Measurements from ENCODE around the gene PRDM4. TPM values are rescaled to one million over a fixed set of nuclear protein-coding genes. Genes with fewer than 3 reads are reported as not detected.

Gene PRDM4
- total and polyA plus RNA-seq, 8 donors: 8.3 to 207 (median 35.9) TPM

DNA sequence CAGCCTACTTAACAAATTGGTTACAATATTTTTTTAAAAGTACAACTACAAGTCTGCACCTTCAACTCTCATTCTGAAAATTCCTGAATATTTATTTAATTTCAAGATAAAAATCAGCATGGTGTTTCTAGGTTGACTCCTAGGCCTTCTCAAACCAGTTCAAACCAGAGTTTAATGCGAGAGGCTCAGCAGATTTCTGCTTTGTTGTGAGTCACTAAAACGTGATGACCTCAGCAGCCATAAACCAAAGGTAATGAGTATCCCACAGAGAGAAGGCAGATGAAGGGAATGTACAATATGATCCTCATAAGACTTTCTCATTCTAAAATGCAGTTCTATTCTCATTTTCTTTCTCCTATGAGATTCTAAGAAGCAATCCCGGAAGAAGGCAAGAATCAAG is 1.5 kb downstream of the PRDM4 start:
- intact Hi-C loops (cut with DNase I; ENCODE audit: low total_unique reads): no loop called here
- H3K27me3 ChIP-seq: no peaks in the 10 kb centered on the region
- peaks cover 18 to 36% (median 34%) of the 10 kb centered on the region in 4 donors for H3K36me3 ChIP-seq
- 19 to 27% (median 20%) methylated on average over 3 of the region's 3 CpGs for WGBS, 5 donors
- no peak for TF ChIP-seq EP300 (IDR thresholded peaks at IDR 0.05)
- TF ChIP-seq POLR2AphosphoS5 (IDR thresholded peaks at IDR 0.05): peak in 1 of 3 donors; percentile 39
- peaks cover 27 to 39% (median 35%) of the 10 kb centered on the region in 4 donors for H3K4me1 ChIP-seq
- H3K27ac ChIP-seq: peak overlapping the region in 2 of 5 donors; percentile 79 to 86
- peak in 1 of 2 donors; percentile 78 for DNase-seq
- H3K4me3 ChIP-seq: peak overlapping the region; percentile 83 to 92 (median 88)
- no peaks in the 10 kb centered on the region for H3K9me3 ChIP-seq

DNA sequence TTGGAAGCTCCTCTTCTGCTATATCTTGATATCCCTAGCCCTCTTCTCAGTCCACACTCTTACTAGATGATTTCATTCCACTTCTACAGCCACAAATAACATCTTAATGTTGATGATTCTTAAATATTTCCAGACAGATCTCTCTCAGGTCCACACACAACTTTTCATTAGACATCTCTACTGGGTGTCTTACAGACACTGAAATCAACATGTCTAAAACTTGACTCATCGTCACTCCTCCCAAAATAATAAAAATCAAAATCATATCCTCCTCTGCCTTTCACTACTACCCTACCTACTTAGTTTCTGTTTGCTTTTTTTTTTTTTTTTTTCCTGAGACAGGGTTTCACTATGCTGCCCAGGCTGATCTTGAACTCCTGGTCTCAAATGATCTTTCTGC is 11.9 kb downstream of the PRDM4 start:
- Histone ChIP-seq H3K9me3 (no peaks in the 10 kb centered on the region), H3K27me3 (no peaks in the 10 kb centered on the region), H3K36me3 (peaks cover 48 to 96% (median 95%) of the 10 kb centered on the region in 4 donors), H3K4me3 (no peak overlapping the region), H3K4me1 (peaks cover 0 to 18% (median 7%) of the 10 kb centered on the region in 4 donors), H3K27ac (no peak overlapping the region)
- intact Hi-C loops (cut with DNase I; ENCODE audit: low total_unique reads): no loop called here
- no peak for TF ChIP-seq POLR2A (IDR thresholded peaks at IDR 0.05)
- no peak for TF ChIP-seq EP300 (IDR thresholded peaks at IDR 0.05)
- TF ChIP-seq, protein P1, sequence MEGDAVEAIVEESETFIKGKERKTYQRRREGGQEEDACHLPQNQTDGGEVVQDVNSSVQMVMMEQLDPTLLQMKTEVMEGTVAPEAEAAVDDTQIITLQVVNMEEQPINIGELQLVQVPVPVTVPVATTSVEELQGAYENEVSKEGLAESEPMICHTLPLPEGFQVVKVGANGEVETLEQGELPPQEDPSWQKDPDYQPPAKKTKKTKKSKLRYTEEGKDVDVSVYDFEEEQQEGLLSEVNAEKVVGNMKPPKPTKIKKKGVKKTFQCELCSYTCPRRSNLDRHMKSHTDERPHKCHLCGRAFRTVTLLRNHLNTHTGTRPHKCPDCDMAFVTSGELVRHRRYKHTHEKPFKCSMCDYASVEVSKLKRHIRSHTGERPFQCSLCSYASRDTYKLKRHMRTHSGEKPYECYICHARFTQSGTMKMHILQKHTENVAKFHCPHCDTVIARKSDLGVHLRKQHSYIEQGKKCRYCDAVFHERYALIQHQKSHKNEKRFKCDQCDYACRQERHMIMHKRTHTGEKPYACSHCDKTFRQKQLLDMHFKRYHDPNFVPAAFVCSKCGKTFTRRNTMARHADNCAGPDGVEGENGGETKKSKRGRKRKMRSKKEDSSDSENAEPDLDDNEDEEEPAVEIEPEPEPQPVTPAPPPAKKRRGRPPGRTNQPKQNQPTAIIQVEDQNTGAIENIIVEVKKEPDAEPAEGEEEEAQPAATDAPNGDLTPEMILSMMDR (IDR thresholded peaks at IDR 0.05): no peak
- TF ChIP-seq POLR2AphosphoS5 (IDR thresholded peaks at IDR 0.05): no peak
- 89 to 97% (median 95%) methylated on average over 1 of the region's 1 CpG for WGBS, 5 donors
- DNase-seq: no peak

DNA sequence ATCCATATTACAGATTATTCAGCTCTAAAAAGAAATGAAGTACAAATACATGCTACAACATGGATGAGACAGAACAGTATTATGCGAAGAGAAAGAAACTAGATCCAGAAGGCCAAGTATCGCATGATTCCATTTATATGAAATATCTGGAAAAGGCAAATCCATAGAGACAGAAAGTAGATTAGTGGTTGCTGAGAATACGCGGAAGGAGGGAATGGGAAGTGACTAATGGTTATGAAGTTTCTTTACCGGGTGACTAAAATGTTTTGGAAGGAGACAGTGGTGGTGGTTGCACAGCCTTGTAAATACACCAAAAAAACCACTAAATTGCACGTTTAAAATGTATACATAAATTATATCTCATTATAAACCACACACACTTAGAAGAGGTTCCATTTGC is 12.5 kb downstream of the PRDM4 start:
- H3K27ac ChIP-seq: no peak overlapping the region
- H3K36me3 ChIP-seq: peaks cover 49 to 96% (median 95%) of the 10 kb centered on the region in 4 donors
- intact Hi-C loops (cut with DNase I; ENCODE audit: low total_unique reads): no loop called here
- H3K4me3 ChIP-seq: no peak overlapping the region
- TF ChIP-seq EP300 (IDR thresholded peaks at IDR 0.05) (no peak), POLR2AphosphoS5 (IDR thresholded peaks at IDR 0.05) (no peak), POLR2A (IDR thresholded peaks at IDR 0.05) (no peak)
- TF ChIP-seq, protein P1 (IDR thresholded peaks at IDR 0.05): no peak
- no peaks in the 10 kb centered on the region for H3K9me3 ChIP-seq
- peaks cover 0 to 18% (median 7%) of the 10 kb centered on the region in 4 donors for H3K4me1 ChIP-seq
- H3K27me3 ChIP-seq: no peaks in the 10 kb centered on the region
- no peak for DNase-seq
- 81 to 87% (median 84%) methylated on average over 6 of the region's 6 CpGs for WGBS, 5 donors

DNA sequence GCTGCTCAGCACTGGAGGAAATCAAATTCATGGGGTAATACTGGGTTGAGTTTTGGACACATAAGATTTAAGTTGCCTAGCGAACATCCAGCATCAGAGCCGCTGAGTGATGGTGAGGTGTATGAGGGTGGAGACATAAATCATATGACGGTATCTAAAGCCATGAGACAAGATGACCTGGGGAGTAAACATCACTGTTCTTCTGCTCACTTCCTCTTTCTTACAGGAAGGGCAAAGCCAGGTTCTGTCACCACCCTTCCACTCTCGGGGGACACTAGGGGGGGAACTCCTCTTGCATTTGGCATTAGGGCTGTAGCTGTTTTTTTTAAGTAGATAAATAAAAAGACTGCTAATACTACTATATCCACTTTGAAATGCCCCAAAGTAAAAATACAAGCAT is 24.0 kb downstream of the PRDM4 start:
- Histone ChIP-seq H3K4me3 (no peak overlapping the region), H3K36me3 (peaks cover 73 to 100% (median 98%) of the 10 kb centered on the region in 4 donors), H3K27ac (no peak overlapping the region), H3K27me3 (no peaks in the 10 kb centered on the region), H3K9me3 (no peaks in the 10 kb centered on the region), H3K4me1 (peaks cover 0 to 6% (median 0%) of the 10 kb centered on the region in 4 donors)
- TF ChIP-seq POLR2A (IDR thresholded peaks at IDR 0.05) (no peak), EP300 (IDR thresholded peaks at IDR 0.05) (no peak), POLR2AphosphoS5 (IDR thresholded peaks at IDR 0.05) (no peak)
- TF ChIP-seq, protein P1 (IDR thresholded peaks at IDR 0.05): no peak
- WGBS, 5 donors: 82 to 93% (median 91%) methylated on average over 4 of the region's 4 CpGs
- peak in 1 of 2 donors; percentile 15 for DNase-seq
- intact Hi-C loops (cut with DNase I; ENCODE audit: low total_unique reads): no loop called here

DNA sequence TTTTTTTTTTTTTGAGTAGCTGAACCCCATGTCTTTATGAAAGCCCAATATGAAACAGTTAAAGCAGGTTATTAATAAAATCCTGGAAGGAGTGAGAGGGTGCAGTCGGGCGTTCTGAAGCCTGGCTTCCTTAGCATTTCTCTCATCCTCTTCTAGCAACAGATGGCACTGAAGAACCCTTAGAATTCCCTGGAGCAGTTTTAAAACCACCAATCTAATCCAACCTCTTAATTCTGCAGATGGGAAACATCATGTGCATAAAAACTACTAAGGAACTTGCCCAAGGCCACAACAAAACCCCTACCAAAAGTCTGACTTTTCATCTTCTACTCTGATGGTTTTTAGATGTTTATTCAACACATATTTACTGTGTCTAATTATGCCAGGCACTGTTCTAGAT is 25.2 kb downstream of the PRDM4 start:
- 85 to 97% (median 91%) methylated on average over 2 of the region's 2 CpGs for WGBS, 5 donors
- Histone ChIP-seq H3K36me3 (peaks cover 62 to 90% (median 87%) of the 10 kb centered on the region in 4 donors), H3K4me3 (no peak overlapping the region), H3K27me3 (no peaks in the 10 kb centered on the region), H3K9me3 (no peaks in the 10 kb centered on the region), H3K4me1 (no peaks in the 10 kb centered on the region), H3K27ac (no peak overlapping the region)
- TF ChIP-seq POLR2AphosphoS5 (IDR thresholded peaks at IDR 0.05) (no peak), POLR2A (IDR thresholded peaks at IDR 0.05) (no peak), EP300 (IDR thresholded peaks at IDR 0.05) (no peak)
- TF ChIP-seq, protein P1 (IDR thresholded peaks at IDR 0.05): no peak
- intact Hi-C loops (cut with DNase I; ENCODE audit: low total_unique reads): no loop called here
- no peak for DNase-seq
